Measurements from ENCODE around the gene ZNF783.
"Not testable (repeated sequence)": the region's sequence is repeated elsewhere in the genome, so short reads cannot be mapped to it uniquely, and the experiment has no call there.

Gene ZNF783

GRCh38 chr7:149240637-149241036 lies 21.4 kb upstream of the ZNF783 start:
- H3K4me1 ChIP-seq (ENCODE audit: control insufficient read depth, insufficient read depth, low read length) = peaks cover 8% of the 10 kb centered on the region; the same call in 1 of the 2 replicates
- H3K9ac ChIP-seq (ENCODE audit: low read length) = peak overlapping the region; percentile 42
- H3K4me3 ChIP-seq (ENCODE audit: low read depth, low read length) = peak overlapping the region; percentile 99
- no peak overlapping the region for H3K27ac ChIP-seq (ENCODE audit: low read depth, low read length)
- peaks cover 15% of the 10 kb centered on the region; the same call in 1 of the 2 replicates for H3K27me3 ChIP-seq (ENCODE audit: control insufficient read depth, insufficient read depth, low read length)
- no peaks in the 10 kb centered on the region for H3K36me3 ChIP-seq (ENCODE audit: control insufficient read depth, insufficient read depth, low read length)
- H3K9me3 ChIP-seq (ENCODE audit: control insufficient read depth, insufficient read depth, low read depth, low read length) = peaks cover 3% of the 10 kb centered on the region; the same call in 1 of the 2 replicates

DNA sequence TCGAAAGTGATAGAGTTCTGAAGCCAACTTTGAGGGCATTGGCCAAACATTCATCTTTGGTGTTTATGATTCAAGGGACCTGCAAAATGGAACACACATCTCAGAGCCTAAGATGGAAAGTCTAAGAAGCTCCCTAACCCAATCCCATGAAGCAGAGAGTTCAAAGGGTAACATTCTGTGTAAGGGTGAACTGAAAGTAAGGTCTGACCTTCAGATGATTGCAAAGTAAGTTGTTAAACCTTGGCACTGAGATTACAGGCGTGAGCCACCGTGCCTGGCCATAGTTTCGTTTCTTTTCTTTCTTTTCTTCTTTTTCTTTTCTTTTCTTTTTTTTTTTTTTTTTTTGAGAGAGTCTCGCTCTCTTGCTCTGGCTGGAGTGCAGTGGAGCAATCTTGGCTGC lies 20.3 kb upstream of the ZNF783 start:
- H3K4me1 ChIP-seq (ENCODE audit: control insufficient read depth, insufficient read depth, low read length) = peaks cover 8% of the 10 kb centered on the region; the same call in 1 of the 2 replicates
- no peak overlapping the region for H3K9ac ChIP-seq (ENCODE audit: low read length)
- no peak overlapping the region for H3K4me3 ChIP-seq (ENCODE audit: low read depth, low read length)
- no peaks in the 10 kb centered on the region for H3K36me3 ChIP-seq (ENCODE audit: control insufficient read depth, insufficient read depth, low read length)
- peaks cover 11% of the 10 kb centered on the region; the same call in 1 of the 2 replicates for H3K27me3 ChIP-seq (ENCODE audit: control insufficient read depth, insufficient read depth, low read length)
- H3K9me3 ChIP-seq (ENCODE audit: control insufficient read depth, insufficient read depth, low read depth, low read length) = peaks cover 3% of the 10 kb centered on the region; the same call in 1 of the 2 replicates
- H3K27ac ChIP-seq (ENCODE audit: low read depth, low read length) = no peak overlapping the region

DNA sequence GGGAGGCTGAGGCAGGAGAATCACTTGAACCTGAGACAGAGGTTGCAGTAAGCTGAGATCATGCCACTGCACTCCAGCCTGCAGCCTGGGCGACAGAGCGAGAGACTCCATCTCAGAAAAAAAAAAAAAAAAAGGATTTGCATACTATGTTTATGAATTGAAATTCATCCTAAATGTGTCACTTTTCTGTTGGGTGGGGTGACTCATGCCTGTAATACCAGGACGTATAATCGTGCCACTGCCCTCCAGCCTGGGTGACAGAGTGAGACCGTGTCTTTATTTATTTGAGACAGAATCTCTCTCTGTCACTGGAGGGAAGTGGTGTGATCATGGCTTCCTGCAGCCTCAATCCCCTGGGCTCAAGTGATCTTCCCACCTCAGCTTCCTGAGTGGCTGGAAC lies 16.8 kb upstream of the ZNF783 start:
- Histone ChIP-seq H3K9me3 (ENCODE audit: control insufficient read depth, insufficient read depth, low read depth, low read length) (peaks cover 3% of the 10 kb centered on the region; the same call in 1 of the 2 replicates), H3K27me3 (ENCODE audit: control insufficient read depth, insufficient read depth, low read length) (no peaks in the 10 kb centered on the region), H3K4me1 (ENCODE audit: control insufficient read depth, insufficient read depth, low read length) (0 out of 2 replicates have a peak, but pooled peaks cover 6% of the 10 kb centered on the region), H3K36me3 (ENCODE audit: control insufficient read depth, insufficient read depth, low read length) (peaks cover 4% of the 10 kb centered on the region; the same call in 1 of the 2 replicates), H3K9ac (ENCODE audit: low read length) (no peak overlapping the region), H3K27ac (ENCODE audit: low read depth, low read length) (no peak overlapping the region), H3K4me3 (ENCODE audit: low read depth, low read length) (no peak overlapping the region)

- H3K9ac ChIP-seq (ENCODE audit: low read length) = no peak overlapping the region
- H3K4me1 ChIP-seq (ENCODE audit: control insufficient read depth, insufficient read depth, low read length) = 0 out of 2 replicates have a peak, but pooled peaks cover 1% of the 10 kb centered on the region
- no peak overlapping the region for H3K27ac ChIP-seq (ENCODE audit: low read depth, low read length)
- peaks cover 9% of the 10 kb centered on the region for H3K36me3 ChIP-seq (ENCODE audit: control insufficient read depth, insufficient read depth, low read length)
- no peak overlapping the region for H3K4me3 ChIP-seq (ENCODE audit: low read depth, low read length)
- peaks cover 3% of the 10 kb centered on the region; the same call in 1 of the 2 replicates for H3K9me3 ChIP-seq (ENCODE audit: control insufficient read depth, insufficient read depth, low read depth, low read length)
- no peaks in the 10 kb centered on the region for H3K27me3 ChIP-seq (ENCODE audit: control insufficient read depth, insufficient read depth, low read length)
Observed at GRCh38 chr7:149245744-149246143, 16.3 kb upstream of the ZNF783 start.

DNA sequence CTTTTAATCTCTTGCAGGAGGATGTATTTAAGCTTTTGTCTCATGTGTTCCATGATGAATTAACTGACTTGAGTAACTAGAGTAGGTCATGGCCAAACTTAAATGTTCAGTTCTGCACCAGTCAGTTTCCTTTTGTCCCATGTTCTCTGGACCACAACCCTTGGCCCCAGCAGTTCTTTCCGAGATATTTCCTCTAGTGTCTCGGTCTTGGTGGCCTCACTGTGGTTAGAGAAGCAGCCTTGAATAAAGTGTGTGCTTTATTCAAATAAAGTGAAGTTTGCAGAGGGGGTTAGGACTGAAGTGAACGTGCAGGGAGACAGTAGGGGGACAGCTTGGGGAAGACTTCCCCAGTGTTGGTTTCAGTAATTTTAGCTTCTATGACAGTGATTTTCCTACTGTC lies 13.2 kb upstream of the ZNF783 start:
- no peak overlapping the region for H3K4me3 ChIP-seq (ENCODE audit: low read depth, low read length)
- H3K36me3 ChIP-seq (ENCODE audit: control insufficient read depth, insufficient read depth, low read length) = peaks cover 34% of the 10 kb centered on the region

GRCh38 chr7:149250151-149250550 lies 11.8 kb upstream of the ZNF783 start:
- H3K9me3 ChIP-seq (ENCODE audit: control insufficient read depth, insufficient read depth, low read depth, low read length); H3K9ac ChIP-seq (ENCODE audit: low read length); H3K27ac ChIP-seq (ENCODE audit: low read depth, low read length); H3K4me3 ChIP-seq (ENCODE audit: low read depth, low read length); H3K4me1 ChIP-seq (ENCODE audit: control insufficient read depth, insufficient read depth, low read length); H3K27me3 ChIP-seq (ENCODE audit: control insufficient read depth, insufficient read depth, low read length): not testable (repeated sequence)
- H3K36me3 ChIP-seq (ENCODE audit: control insufficient read depth, insufficient read depth, low read length) = peaks cover 46% of the 10 kb centered on the region

More for the DNA sequence above, 13.2 kb upstream of the ZNF783 start:
- H3K4me1 ChIP-seq (ENCODE audit: control insufficient read depth, insufficient read depth, low read length) = no peaks in the 10 kb centered on the region
- H3K9me3 ChIP-seq (ENCODE audit: control insufficient read depth, insufficient read depth, low read depth, low read length) = no peaks in the 10 kb centered on the region
- no peak overlapping the region for H3K27ac ChIP-seq (ENCODE audit: low read depth, low read length)
- no peaks in the 10 kb centered on the region for H3K27me3 ChIP-seq (ENCODE audit: control insufficient read depth, insufficient read depth, low read length)
- no peak overlapping the region for H3K9ac ChIP-seq (ENCODE audit: low read length)

DNA sequence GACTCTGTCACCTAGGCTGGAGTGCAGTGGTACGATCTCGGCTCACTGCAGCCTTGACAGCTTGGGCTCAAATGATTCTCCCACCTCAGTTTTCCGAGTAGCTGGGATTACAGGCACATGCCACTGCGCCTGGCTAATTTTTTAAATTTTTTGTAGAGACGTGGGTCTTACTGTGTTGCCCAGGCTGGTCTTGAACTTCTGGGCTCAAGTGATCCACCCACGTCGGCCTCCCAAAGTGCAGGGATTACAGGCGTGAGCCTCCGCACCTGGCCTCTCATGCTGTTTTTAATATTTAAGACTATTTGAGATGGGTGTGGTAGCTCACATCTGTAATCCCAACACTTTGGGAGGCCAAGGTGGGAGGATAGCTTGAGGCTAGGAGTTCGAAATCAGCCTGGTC lies 10.5 kb upstream of the ZNF783 start:
- not testable (repeated sequence) for H3K9ac ChIP-seq (ENCODE audit: low read length); H3K27ac ChIP-seq (ENCODE audit: low read depth, low read length); H3K27me3 ChIP-seq (ENCODE audit: control insufficient read depth, insufficient read depth, low read length); H3K4me1 ChIP-seq (ENCODE audit: control insufficient read depth, insufficient read depth, low read length); H3K4me3 ChIP-seq (ENCODE audit: low read depth, low read length); H3K9me3 ChIP-seq (ENCODE audit: control insufficient read depth, insufficient read depth, low read depth, low read length)
- H3K36me3 ChIP-seq (ENCODE audit: control insufficient read depth, insufficient read depth, low read length) = peaks cover 55% of the 10 kb centered on the region

- H3K4me1 ChIP-seq (ENCODE audit: control insufficient read depth, insufficient read depth, low read length) = no peaks in the 10 kb centered on the region
- H3K27ac ChIP-seq (ENCODE audit: low read depth, low read length) = no peak overlapping the region
- H3K9me3 ChIP-seq (ENCODE audit: control insufficient read depth, insufficient read depth, low read depth, low read length) = no peaks in the 10 kb centered on the region
- H3K4me3 ChIP-seq (ENCODE audit: low read depth, low read length) = no peak overlapping the region
- no peak overlapping the region for H3K9ac ChIP-seq (ENCODE audit: low read length)
- H3K36me3 ChIP-seq (ENCODE audit: control insufficient read depth, insufficient read depth, low read length) = peaks cover 55% of the 10 kb centered on the region
- no peaks in the 10 kb centered on the region for H3K27me3 ChIP-seq (ENCODE audit: control insufficient read depth, insufficient read depth, low read length)
Observed at GRCh38 chr7:149252378-149252777, 9.6 kb upstream of the ZNF783 start.

- Histone ChIP-seq H3K4me1 (ENCODE audit: control insufficient read depth, insufficient read depth, low read length) (no peaks in the 10 kb centered on the region), H3K36me3 (ENCODE audit: control insufficient read depth, insufficient read depth, low read length) (peaks cover 55% of the 10 kb centered on the region)
Observed at GRCh38 chr7:149253665-149254064, 8.3 kb upstream of the ZNF783 start.

GRCh38 chr7:149254181-149254858 lies 7.7 kb upstream of the ZNF783 start:
- Histone ChIP-seq H3K9me3 (ENCODE audit: control insufficient read depth, insufficient read depth, low read depth, low read length) (no peaks in the 10 kb centered on the region), H3K27me3 (ENCODE audit: control insufficient read depth, insufficient read depth, low read length) (no peaks in the 10 kb centered on the region), H3K9ac (ENCODE audit: low read length) (no peak overlapping the region), H3K36me3 (ENCODE audit: control insufficient read depth, insufficient read depth, low read length) (peaks cover 55% of the 10 kb centered on the region), H3K27ac (ENCODE audit: low read depth, low read length) (no peak overlapping the region), H3K4me1 (ENCODE audit: control insufficient read depth, insufficient read depth, low read length) (no peaks in the 10 kb centered on the region), H3K4me3 (ENCODE audit: low read depth, low read length) (no peak overlapping the region)

More at GRCh38 chr7:149253665-149254064, 8.3 kb upstream of the ZNF783 start:
- Histone ChIP-seq H3K9me3 (ENCODE audit: control insufficient read depth, insufficient read depth, low read depth, low read length) (no peaks in the 10 kb centered on the region), H3K4me3 (ENCODE audit: low read depth, low read length) (no peak overlapping the region), H3K27me3 (ENCODE audit: control insufficient read depth, insufficient read depth, low read length) (no peaks in the 10 kb centered on the region), H3K27ac (ENCODE audit: low read depth, low read length) (no peak overlapping the region), H3K9ac (ENCODE audit: low read length) (no peak overlapping the region)

GRCh38 chr7:149255174-149255573 lies 6.8 kb upstream of the ZNF783 start:
- Histone ChIP-seq H3K4me3 (ENCODE audit: low read depth, low read length) (no peak overlapping the region), H3K9ac (ENCODE audit: low read length) (no peak overlapping the region), H3K36me3 (ENCODE audit: control insufficient read depth, insufficient read depth, low read length) (peaks cover 52% of the 10 kb centered on the region), H3K4me1 (ENCODE audit: control insufficient read depth, insufficient read depth, low read length) (no peaks in the 10 kb centered on the region), H3K27me3 (ENCODE audit: control insufficient read depth, insufficient read depth, low read length) (no peaks in the 10 kb centered on the region), H3K9me3 (ENCODE audit: control insufficient read depth, insufficient read depth, low read depth, low read length) (no peaks in the 10 kb centered on the region), H3K27ac (ENCODE audit: low read depth, low read length) (no peak overlapping the region)
